SK-N-SH (cell line): Measurements from ENCODE around the gene MARS1. TPM values are rescaled to one million over a fixed set of nuclear protein-coding genes. Genes with fewer than 3 reads are reported as not detected.

Source experiments
- CTCF ChIA-PET: fragments of 300-600, 350-600 bp; formaldehyde crosslinking; extraction: SDS; loops from one replicate; lab custom pipeline; 2021; lab: Yijun Ruan, JAX
- POLR2A ChIA-PET: fragments of 350-600 bp; sonication (Branson Sonifier 250); formaldehyde crosslinking; extraction: SDS; loops from one replicate; lab custom pipeline; 2020; ENCODE audit warnings: antibody characterized with exemption, inconsistent platforms; lab: Yijun Ruan, JAX
- DNase-seq: peaks from one replicate; pipeline ENCODE4 v3.0.0; 2012
- H2AFZ ChIP-seq: fragments of 200-600 bp; sonication (generic); 2 replicates; pipeline ENCODE4 v1.8.1; 2016; ENCODE audit warnings: antibody characterized with exemption, mild to moderate bottlenecking, low read depth
- H3F3A ChIP-seq: fragments of 200-600 bp; sonication (generic); replicated peaks from 2 replicates; pipeline ENCODE3; 2016; ENCODE audit warnings: antibody characterized with exemption, mild to moderate bottlenecking; ENCODE audit not compliant: insufficient read depth
- H3K27ac ChIP-seq, 2 experiments: fragments of 200-500 bp in 1 of 2; fragments of 200-600 bp in 1 of 2; sonication (Bioruptor generic) in 1 of 2; sonication (generic), shearing (Covaris generic) in 1 of 2; 2 replicates each; pipeline versions ENCODE4 v1.5.1 to v1.6.1; 2014 to 2016; ENCODE audit warnings: low read depth in 2 of 2, inconsistent platforms in 1 of 2, low read length in 1 of 2, mild to moderate bottlenecking in 1 of 2, mixed read lengths in 1 of 2
- H3K27me3 ChIP-seq: fragments of 200-600 bp; sonication (generic), shearing (Covaris generic); 2 replicates; pipeline ENCODE4 v1.6.1; 2016; ENCODE audit warnings: mixed run types; ENCODE audit not compliant: insufficient read depth
- H3K36me3 ChIP-seq, 2 experiments: fragments of 200-500 bp in 1 of 2; fragments of 200-600 bp in 1 of 2; sonication (Bioruptor generic) in 1 of 2; sonication (generic) in 1 of 2; replicated peaks in 1 of 2; 2 replicates each; pipeline versions ENCODE3 to v1.5.1; 2014 to 2016; ENCODE audit warnings: low read length in 1 of 2, mild to moderate bottlenecking in 1 of 2; ENCODE audit not compliant: insufficient read depth in 2 of 2, control insufficient read depth in 1 of 2
- H3K4me1 ChIP-seq, 2 experiments: fragments of 200-500 bp in 1 of 2; fragments of 200-600 bp in 1 of 2; sonication (Bioruptor generic) in 1 of 2; sonication (generic), shearing (Covaris generic) in 1 of 2; 2 replicates each; pipeline versions ENCODE4 v1.5.1 to v1.6.1; 2014 to 2016; ENCODE audit warnings: low read depth in 1 of 2, low read length in 1 of 2, mixed run types in 1 of 2; ENCODE audit not compliant: insufficient read depth in 2 of 2, control insufficient read depth in 1 of 2
- H3K4me2 ChIP-seq: fragments of 200-600 bp; sonication (generic), shearing (Covaris generic); 2 replicates; pipeline ENCODE4 v1.6.1; 2017; ENCODE audit warnings: mixed run types
- H3K4me3 ChIP-seq, 2 experiments: fragments of 200-500 bp in 1 of 2; fragments of 200-600 bp in 1 of 2; sonication (Bioruptor generic) in 1 of 2; sonication (generic), shearing (Covaris generic) in 1 of 2; 2 replicates each; pipeline versions ENCODE4 v1.5.1 to v1.8.1; 2014 to 2016; ENCODE audit warnings: low read depth in 2 of 2, inconsistent platforms in 1 of 2, low read length in 1 of 2, mild to moderate bottlenecking in 1 of 2, mixed read lengths in 1 of 2, moderate library complexity in 1 of 2
- H3K79me2 ChIP-seq: fragments of 200-600 bp; sonication (generic); 2 replicates; pipeline ENCODE4 v1.8.1; 2017; ENCODE audit warnings: mild to moderate bottlenecking; ENCODE audit not compliant: insufficient read depth
- H3K9ac ChIP-seq: fragments of 200-600 bp; sonication (generic); 2 replicates; pipeline ENCODE4 v1.6.1; 2017; ENCODE audit warnings: mixed run types
- H3K9me2 ChIP-seq: fragments of 200-600 bp; sonication (generic); 2 replicates; pipeline ENCODE4 v1.6.1; 2017; ENCODE audit warnings: mixed run types
- H3K9me3 ChIP-seq: fragments of 200-600 bp; sonication (generic); 2 replicates; pipeline ENCODE4 v1.6.1; 2017; ENCODE audit warnings: mixed run types, mild to moderate bottlenecking, moderate library complexity
- H4K20me1 ChIP-seq: fragments of 200-600 bp; sonication (generic); 2 replicates; pipeline ENCODE4 v1.6.1; 2017; ENCODE audit warnings: mild to moderate bottlenecking, mixed run types; ENCODE audit not compliant: insufficient read depth
- FOSL2 ChIP-seq: IDR thresholded peaks from 2 replicates; pipeline ENCODE4 v1.4.0; 2012; ENCODE audit warnings: low read depth, mild to moderate bottlenecking, moderate library complexity, borderline replicate concordance
- GATA2 ChIP-seq: sonication (generic); formaldehyde crosslinking; IDR thresholded peaks from 2 replicates; pipeline ENCODE4 v1.5.0; 2020; ENCODE audit warnings: mild to moderate bottlenecking, missing genetic modification reagents
- NFIC ChIP-seq: IDR thresholded peaks from 2 replicates; pipeline ENCODE4 v1.4.0; 2012; ENCODE audit warnings: borderline replicate concordance
- TCF12 ChIP-seq: IDR thresholded peaks from 2 replicates; pipeline ENCODE4 v1.4.0; 2012
- WGBS: methylation state at CpG from one replicate; pipeline ENCODE4 v1.1.6; 2017; ENCODE audit warnings: low lambda C conversion rate; 5-methylcytosine and 5-hydroxymethylcytosine counted together
- polyA plus RNA-seq, 3 experiments: library from polyadenylated mRNA; depleted of rRNA; stranded (reverse); fragments of >200 nt; gene quantifications; 2 replicates each; pipeline ENCODE4 v1.2.3, GENCODE V29; 2012
- TF ChIP-seq, protein P1 (sequence below): IDR thresholded peaks from 2 replicates; pipeline ENCODE4 v1.4.0; 2012; ENCODE audit warnings: low read depth, borderline replicate concordance
- TF ChIP-seq, protein P2 (sequence below): IDR thresholded peaks from 2 replicates; pipeline ENCODE4 v1.4.0; 2012; ENCODE audit warnings: low read depth, borderline replicate concordance
- TF ChIP-seq, protein P3 (sequence below): fragments of 150-350 bp; IDR thresholded peaks from 2 replicates; pipeline ENCODE4 v1.6.1; 2017; ENCODE audit warnings: antibody characterized with exemption, low read length, low read depth, borderline replicate concordance

The MARS1 gene
- polyA plus RNA-seq, 1 of the 3 experiments (the other 2 are of a cell fraction): 158 TPM

DNA sequence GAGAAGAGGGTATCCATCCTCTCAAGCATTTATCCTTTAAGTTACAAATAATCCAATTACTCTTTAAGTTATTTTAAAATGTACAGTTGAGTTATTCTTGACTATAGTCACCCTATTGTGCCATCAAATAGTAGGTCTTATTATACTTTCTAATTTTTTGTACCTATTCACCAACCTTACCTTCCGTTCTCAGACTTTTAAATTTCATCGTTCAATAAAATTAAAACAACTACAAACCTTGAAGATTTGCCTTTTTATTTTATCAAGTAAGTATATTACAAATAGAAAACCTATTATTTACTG, 60.1 kb downstream of the MARS1 start:
- TF ChIP-seq, protein P1, sequence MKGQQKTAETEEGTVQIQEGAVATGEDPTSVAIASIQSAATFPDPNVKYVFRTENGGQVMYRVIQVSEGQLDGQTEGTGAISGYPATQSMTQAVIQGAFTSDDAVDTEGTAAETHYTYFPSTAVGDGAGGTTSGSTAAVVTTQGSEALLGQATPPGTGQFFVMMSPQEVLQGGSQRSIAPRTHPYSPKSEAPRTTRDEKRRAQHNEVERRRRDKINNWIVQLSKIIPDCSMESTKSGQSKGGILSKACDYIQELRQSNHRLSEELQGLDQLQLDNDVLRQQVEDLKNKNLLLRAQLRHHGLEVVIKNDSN: no peak
- TF ChIP-seq GATA2 (CRISPR knock-in tag): no peak
- TF ChIP-seq, protein P2, sequence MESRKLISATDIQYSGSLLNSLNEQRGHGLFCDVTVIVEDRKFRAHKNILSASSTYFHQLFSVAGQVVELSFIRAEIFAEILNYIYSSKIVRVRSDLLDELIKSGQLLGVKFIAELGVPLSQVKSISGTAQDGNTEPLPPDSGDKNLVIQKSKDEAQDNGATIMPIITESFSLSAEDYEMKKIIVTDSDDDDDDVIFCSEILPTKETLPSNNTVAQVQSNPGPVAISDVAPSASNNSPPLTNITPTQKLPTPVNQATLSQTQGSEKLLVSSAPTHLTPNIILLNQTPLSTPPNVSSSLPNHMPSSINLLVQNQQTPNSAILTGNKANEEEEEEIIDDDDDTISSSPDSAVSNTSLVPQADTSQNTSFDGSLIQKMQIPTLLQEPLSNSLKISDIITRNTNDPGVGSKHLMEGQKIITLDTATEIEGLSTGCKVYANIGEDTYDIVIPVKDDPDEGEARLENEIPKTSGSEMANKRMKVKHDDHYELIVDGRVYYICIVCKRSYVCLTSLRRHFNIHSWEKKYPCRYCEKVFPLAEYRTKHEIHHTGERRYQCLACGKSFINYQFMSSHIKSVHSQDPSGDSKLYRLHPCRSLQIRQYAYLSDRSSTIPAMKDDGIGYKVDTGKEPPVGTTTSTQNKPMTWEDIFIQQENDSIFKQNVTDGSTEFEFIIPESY: no peak
- Histone ChIP-seq H3K27ac (no peak overlapping the region), H3K27me3 (no peaks in the 10 kb centered on the region), H4K20me1 (peaks cover 13% of the 10 kb centered on the region), H3K9me3 (no peaks in the 10 kb centered on the region), H3K36me3 (peaks cover 6 to 12% of the 10 kb centered on the region in 2 experiments), H3F3A (peaks cover 17% of the 10 kb centered on the region), H3K4me1 (peaks cover 20 to 34% of the 10 kb centered on the region in 2 experiments), H3K4me2 (no peak overlapping the region), H2AFZ (peak overlapping the region; percentile 93; the same call in 1 of the 2 replicates), H3K9me2 (no peaks in the 10 kb centered on the region), H3K79me2 (peaks cover 60% of the 10 kb centered on the region), H3K4me3 (no peak overlapping the region), H3K9ac (no peak overlapping the region)
- ChIA-PET POLR2A (no interaction called here), CTCF (no interaction called here)
- no peak for DNase-seq
- WGBS: 99% methylated on average over 2 of the region's 2 CpGs

DNA sequence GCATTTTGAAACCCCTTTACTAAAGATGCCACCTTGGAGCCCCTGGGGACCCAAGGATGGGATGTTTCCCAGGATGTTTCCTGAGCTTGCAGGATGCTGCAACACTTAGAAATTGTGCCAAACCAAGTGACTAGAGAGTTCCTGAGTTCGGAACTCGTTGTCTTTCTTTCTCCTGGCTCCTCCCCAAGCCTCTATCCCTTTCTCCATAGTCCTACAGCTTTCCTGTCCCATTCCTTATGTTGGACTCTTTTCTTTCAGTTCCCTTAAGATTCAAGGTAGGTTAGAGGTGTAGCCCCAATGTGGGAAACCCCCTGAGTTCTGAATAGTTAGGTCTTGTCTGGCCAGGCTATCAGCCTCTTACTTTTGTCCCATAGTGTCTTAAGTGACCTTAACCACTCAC, 60.6 kb downstream of the MARS1 start:
- H3K4me3 ChIP-seq: no peak overlapping the region
- 54% methylated on average over 2 of the region's 2 CpGs for WGBS
- H3F3A ChIP-seq: peaks cover 17% of the 10 kb centered on the region
- DNase-seq: no peak
- ChIA-PET POLR2A (no interaction called here), CTCF (no interaction called here)
- no peaks in the 10 kb centered on the region for H3K9me2 ChIP-seq
- H3K9me3 ChIP-seq: no peaks in the 10 kb centered on the region
- H3K27ac ChIP-seq: no peak overlapping the region
- H3K36me3 ChIP-seq: peaks cover 8 to 12% of the 10 kb centered on the region in 2 experiments
- no peak overlapping the region for H3K4me2 ChIP-seq
- no peak overlapping the region for H2AFZ ChIP-seq
- H4K20me1 ChIP-seq: peaks cover 10% of the 10 kb centered on the region
- H3K9ac ChIP-seq: no peak overlapping the region
- H3K79me2 ChIP-seq: peaks cover 59% of the 10 kb centered on the region
- TF ChIP-seq FOSL2 (no peak), TCF12 (no peak), NFIC (no peak)
- TF ChIP-seq, protein P3, sequence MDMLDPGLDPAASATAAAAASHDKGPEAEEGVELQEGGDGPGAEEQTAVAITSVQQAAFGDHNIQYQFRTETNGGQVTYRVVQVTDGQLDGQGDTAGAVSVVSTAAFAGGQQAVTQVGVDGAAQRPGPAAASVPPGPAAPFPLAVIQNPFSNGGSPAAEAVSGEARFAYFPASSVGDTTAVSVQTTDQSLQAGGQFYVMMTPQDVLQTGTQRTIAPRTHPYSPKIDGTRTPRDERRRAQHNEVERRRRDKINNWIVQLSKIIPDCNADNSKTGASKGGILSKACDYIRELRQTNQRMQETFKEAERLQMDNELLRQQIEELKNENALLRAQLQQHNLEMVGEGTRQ: no peak
- peaks cover 20 to 40% of the 10 kb centered on the region in 2 experiments for H3K4me1 ChIP-seq
- H3K27me3 ChIP-seq: no peaks in the 10 kb centered on the region
